SK-N-SH (cell line): ENCODE measurements around the gene MYO16. TPM values are rescaled to one million over a fixed set of nuclear protein-coding genes. Genes with fewer than 3 reads are reported as not detected.

ENCODE experiments used
- CTCF ChIA-PET: fragments of 300-600, 350-600 bp; formaldehyde crosslinking; extraction: SDS; loops from one replicate; lab custom pipeline; 2021; lab: Yijun Ruan, JAX
- POLR2A ChIA-PET: fragments of 350-600 bp; sonication (Branson Sonifier 250); formaldehyde crosslinking; extraction: SDS; loops from one replicate; lab custom pipeline; 2020; ENCODE audit warnings: antibody characterized with exemption, inconsistent platforms; lab: Yijun Ruan, JAX
- DNase-seq: peaks from one replicate; pipeline ENCODE4 v3.0.0; 2012
- H2AFZ ChIP-seq: fragments of 200-600 bp; sonication (generic); 2 replicates; pipeline ENCODE4 v1.8.1; 2016; ENCODE audit warnings: antibody characterized with exemption, mild to moderate bottlenecking, low read depth
- H3F3A ChIP-seq: fragments of 200-600 bp; sonication (generic); replicated peaks from 2 replicates; pipeline ENCODE3; 2016; ENCODE audit warnings: antibody characterized with exemption, mild to moderate bottlenecking; ENCODE audit not compliant: insufficient read depth
- H3K27ac ChIP-seq, 2 experiments: fragments of 200-500 bp in 1 of 2; fragments of 200-600 bp in 1 of 2; sonication (Bioruptor generic) in 1 of 2; sonication (generic), shearing (Covaris generic) in 1 of 2; 2 replicates each; pipeline versions ENCODE4 v1.5.1 to v1.6.1; 2014 to 2016; ENCODE audit warnings: low read depth in 2 of 2, inconsistent platforms in 1 of 2, low read length in 1 of 2, mild to moderate bottlenecking in 1 of 2, mixed read lengths in 1 of 2
- H3K27me3 ChIP-seq: fragments of 200-600 bp; sonication (generic), shearing (Covaris generic); 2 replicates; pipeline ENCODE4 v1.6.1; 2016; ENCODE audit warnings: mixed run types; ENCODE audit not compliant: insufficient read depth
- H3K36me3 ChIP-seq, 2 experiments: fragments of 200-500 bp in 1 of 2; fragments of 200-600 bp in 1 of 2; sonication (Bioruptor generic) in 1 of 2; sonication (generic) in 1 of 2; replicated peaks in 1 of 2; 2 replicates each; pipeline versions ENCODE3 to v1.5.1; 2014 to 2016; ENCODE audit warnings: low read length in 1 of 2, mild to moderate bottlenecking in 1 of 2; ENCODE audit not compliant: insufficient read depth in 2 of 2, control insufficient read depth in 1 of 2
- H3K4me1 ChIP-seq, 2 experiments: fragments of 200-500 bp in 1 of 2; fragments of 200-600 bp in 1 of 2; sonication (Bioruptor generic) in 1 of 2; sonication (generic), shearing (Covaris generic) in 1 of 2; 2 replicates each; pipeline versions ENCODE4 v1.5.1 to v1.6.1; 2014 to 2016; ENCODE audit warnings: low read depth in 1 of 2, low read length in 1 of 2, mixed run types in 1 of 2; ENCODE audit not compliant: insufficient read depth in 2 of 2, control insufficient read depth in 1 of 2
- H3K4me2 ChIP-seq: fragments of 200-600 bp; sonication (generic), shearing (Covaris generic); 2 replicates; pipeline ENCODE4 v1.6.1; 2017; ENCODE audit warnings: mixed run types
- H3K4me3 ChIP-seq, 2 experiments: fragments of 200-500 bp in 1 of 2; fragments of 200-600 bp in 1 of 2; sonication (Bioruptor generic) in 1 of 2; sonication (generic), shearing (Covaris generic) in 1 of 2; 2 replicates each; pipeline versions ENCODE4 v1.5.1 to v1.8.1; 2014 to 2016; ENCODE audit warnings: low read depth in 2 of 2, inconsistent platforms in 1 of 2, low read length in 1 of 2, mild to moderate bottlenecking in 1 of 2, mixed read lengths in 1 of 2, moderate library complexity in 1 of 2
- H3K79me2 ChIP-seq: fragments of 200-600 bp; sonication (generic); 2 replicates; pipeline ENCODE4 v1.8.1; 2017; ENCODE audit warnings: mild to moderate bottlenecking; ENCODE audit not compliant: insufficient read depth
- H3K9ac ChIP-seq: fragments of 200-600 bp; sonication (generic); 2 replicates; pipeline ENCODE4 v1.6.1; 2017; ENCODE audit warnings: mixed run types
- H3K9me2 ChIP-seq: fragments of 200-600 bp; sonication (generic); 2 replicates; pipeline ENCODE4 v1.6.1; 2017; ENCODE audit warnings: mixed run types
- H3K9me3 ChIP-seq: fragments of 200-600 bp; sonication (generic); 2 replicates; pipeline ENCODE4 v1.6.1; 2017; ENCODE audit warnings: mixed run types, mild to moderate bottlenecking, moderate library complexity
- H4K20me1 ChIP-seq: fragments of 200-600 bp; sonication (generic); 2 replicates; pipeline ENCODE4 v1.6.1; 2017; ENCODE audit warnings: mild to moderate bottlenecking, mixed run types; ENCODE audit not compliant: insufficient read depth
- CHD2 ChIP-seq: fragments of 150-350 bp; IDR thresholded peaks from 2 replicates; pipeline ENCODE4 v1.6.1; 2018; ENCODE audit warnings: low read length; ENCODE audit not compliant: partially characterized antibody
- EP300 ChIP-seq, 2 experiments: IDR thresholded peaks; 2 replicates each; pipeline versions ENCODE4 v1.4.0 to v1.6.1; 2012; ENCODE audit warnings: borderline replicate concordance in 1 of 2, low read depth in 1 of 2, low read length in 1 of 2
- GATA2 ChIP-seq: sonication (generic); formaldehyde crosslinking; IDR thresholded peaks from 2 replicates; pipeline ENCODE4 v1.5.0; 2020; ENCODE audit warnings: mild to moderate bottlenecking, missing genetic modification reagents
- JUND ChIP-seq: IDR thresholded peaks from 2 replicates; pipeline ENCODE4 v1.4.0; 2012
- NFIC ChIP-seq: IDR thresholded peaks from 2 replicates; pipeline ENCODE4 v1.4.0; 2012; ENCODE audit warnings: borderline replicate concordance
- NRF1 ChIP-seq: IDR thresholded peaks from 2 replicates; pipeline ENCODE4 v1.6.1; 2012; ENCODE audit warnings: low read depth, mild to moderate bottlenecking, low read length
- PBX3 ChIP-seq: IDR thresholded peaks from 2 replicates; pipeline ENCODE4; 2012
- RCOR1 ChIP-seq: fragments of 150-350 bp; IDR thresholded peaks from 2 replicates; pipeline ENCODE4 v1.6.1; 2017; ENCODE audit warnings: antibody characterized with exemption, low read length
- REST ChIP-seq: IDR thresholded peaks from 2 replicates; pipeline ENCODE4 v1.6.1; 2012; ENCODE audit warnings: mild to moderate bottlenecking, low read depth, low read length, moderate library complexity
- RXRA ChIP-seq: IDR thresholded peaks from 2 replicates; pipeline ENCODE4 v1.4.0; 2012; ENCODE audit warnings: low read depth, mild to moderate bottlenecking, borderline replicate concordance
- SMC3 ChIP-seq: IDR thresholded peaks from 2 replicates; pipeline ENCODE4 v1.6.1; 2012; ENCODE audit warnings: low read depth, low read length, improper control_type of control experiment
- TAF1 ChIP-seq: IDR thresholded peaks from 2 replicates; pipeline ENCODE4 v1.6.1; 2012; ENCODE audit warnings: low read depth, mild to moderate bottlenecking, low read length, moderate library complexity, borderline replicate concordance
- TEAD4 ChIP-seq: IDR thresholded peaks from 2 replicates; pipeline ENCODE4 v1.4.0; 2012; ENCODE audit warnings: mild to moderate bottlenecking, borderline replicate concordance; ENCODE audit not compliant: insufficient read depth
- YY1 ChIP-seq: IDR thresholded peaks from 2 replicates; pipeline ENCODE4 v1.4.0; 2012; ENCODE audit warnings: low read depth, mild to moderate bottlenecking
- WGBS: methylation state at CpG from one replicate; pipeline ENCODE4 v1.1.6; 2017; ENCODE audit warnings: low lambda C conversion rate; 5-methylcytosine and 5-hydroxymethylcytosine counted together
- polyA plus RNA-seq, 3 experiments: library from polyadenylated mRNA; depleted of rRNA; stranded (reverse); fragments of >200 nt; gene quantifications; 2 replicates each; pipeline ENCODE4 v1.2.3, GENCODE V29; 2012
- TF ChIP-seq, protein P1 (sequence below): fragments of 150-350 bp; IDR thresholded peaks from 2 replicates; pipeline ENCODE4 v1.6.1; 2016; ENCODE audit warnings: mild to moderate bottlenecking, low read depth, low read length
- TF ChIP-seq, protein P2 (sequence below): fragments of 200-600 bp; sonication (generic); IDR thresholded peaks from 2 replicates; pipeline ENCODE4 v1.6.1; 2017; ENCODE audit warnings: antibody characterized with exemption, mild to moderate bottlenecking, moderate library complexity
- TF ChIP-seq, protein P3 (sequence below): fragments of 150-350 bp; IDR thresholded peaks from 2 replicates; pipeline ENCODE4 v1.6.1; 2017; ENCODE audit warnings: antibody characterized with exemption, low read length, low read depth, borderline replicate concordance

MYO16 gene
- polyA plus RNA-seq, 1 of the 3 experiments (the other 2 are of a cell fraction): 0.07 TPM

DNA sequence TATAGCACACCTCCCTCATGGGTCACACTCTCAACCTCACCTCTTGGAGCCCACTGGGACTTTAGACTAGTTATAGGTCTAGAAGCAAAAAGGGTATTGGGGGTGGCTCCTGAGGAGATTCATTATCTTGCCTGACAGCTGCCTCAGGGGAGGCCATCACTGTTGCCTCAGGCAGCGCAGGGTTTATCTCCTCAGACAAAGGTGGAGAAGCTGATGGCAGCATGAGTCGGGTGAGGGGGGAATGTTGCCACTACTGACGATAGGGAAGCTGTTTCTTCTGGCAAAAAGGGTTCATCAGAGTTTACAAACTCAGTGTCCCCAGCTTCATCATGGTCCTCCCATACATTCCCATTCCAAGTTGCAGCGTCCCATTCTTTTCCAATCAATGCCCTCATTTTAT, 594.6 kb downstream of the MYO16 start (continued):
- TF ChIP-seq NRF1 (no peak), TAF1 (no peak), RCOR1 (no peak), GATA2 (CRISPR knock-in tag) (no peak), EP300 (IDR thresholded peaks at IDR 0.05; ENCODE audit: borderline replicate concordance in 1 of 2, low read depth in 1 of 2, low read length in 1 of 2) (no peak), RXRA (no peak), NFIC (no peak)
- TF ChIP-seq, protein P1, sequence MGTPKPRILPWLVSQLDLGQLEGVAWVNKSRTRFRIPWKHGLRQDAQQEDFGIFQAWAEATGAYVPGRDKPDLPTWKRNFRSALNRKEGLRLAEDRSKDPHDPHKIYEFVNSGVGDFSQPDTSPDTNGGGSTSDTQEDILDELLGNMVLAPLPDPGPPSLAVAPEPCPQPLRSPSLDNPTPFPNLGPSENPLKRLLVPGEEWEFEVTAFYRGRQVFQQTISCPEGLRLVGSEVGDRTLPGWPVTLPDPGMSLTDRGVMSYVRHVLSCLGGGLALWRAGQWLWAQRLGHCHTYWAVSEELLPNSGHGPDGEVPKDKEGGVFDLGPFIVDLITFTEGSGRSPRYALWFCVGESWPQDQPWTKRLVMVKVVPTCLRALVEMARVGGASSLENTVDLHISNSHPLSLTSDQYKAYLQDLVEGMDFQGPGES: no peak

DNA sequence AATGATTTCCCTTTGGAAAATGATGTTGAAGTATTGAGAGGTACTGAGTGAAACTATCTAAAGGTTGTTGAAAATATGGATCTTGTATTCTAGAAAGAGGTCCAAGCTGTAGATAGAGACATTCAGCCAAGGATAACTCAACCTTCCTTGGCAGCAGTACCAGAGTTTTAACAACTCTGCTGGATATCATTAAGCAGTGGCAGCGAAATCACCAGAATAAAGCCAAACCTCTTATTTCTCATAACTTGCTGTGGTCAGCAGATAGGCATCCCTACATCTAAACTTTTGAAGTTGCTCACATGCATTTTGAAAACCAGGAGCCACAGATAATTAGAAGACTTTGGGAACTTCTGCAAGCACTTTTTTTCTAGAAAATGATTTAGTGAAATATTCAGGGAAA, 597.2 kb downstream of the MYO16 start:
- no peak overlapping the region for H3K4me2 ChIP-seq
- H3F3A ChIP-seq: no peaks in the 10 kb centered on the region
- WGBS: 86% methylated on average over 1 of the region's 1 CpG
- no peaks in the 10 kb centered on the region for H3K36me3 ChIP-seq
- no peak overlapping the region for H3K27ac ChIP-seq
- H4K20me1 ChIP-seq: no peaks in the 10 kb centered on the region
- POLR2A ChIA-PET: no interaction called here
- CTCF ChIA-PET: no interaction called here
- no peaks in the 10 kb centered on the region for H3K9me3 ChIP-seq
- no peaks in the 10 kb centered on the region for H3K9me2 ChIP-seq
- DNase-seq: no peak
- no peaks in the 10 kb centered on the region for H3K4me1 ChIP-seq
- H2AFZ ChIP-seq: no peak overlapping the region
- no peak overlapping the region for H3K4me3 ChIP-seq
- no peaks in the 10 kb centered on the region for H3K79me2 ChIP-seq
- TF ChIP-seq, protein P2, sequence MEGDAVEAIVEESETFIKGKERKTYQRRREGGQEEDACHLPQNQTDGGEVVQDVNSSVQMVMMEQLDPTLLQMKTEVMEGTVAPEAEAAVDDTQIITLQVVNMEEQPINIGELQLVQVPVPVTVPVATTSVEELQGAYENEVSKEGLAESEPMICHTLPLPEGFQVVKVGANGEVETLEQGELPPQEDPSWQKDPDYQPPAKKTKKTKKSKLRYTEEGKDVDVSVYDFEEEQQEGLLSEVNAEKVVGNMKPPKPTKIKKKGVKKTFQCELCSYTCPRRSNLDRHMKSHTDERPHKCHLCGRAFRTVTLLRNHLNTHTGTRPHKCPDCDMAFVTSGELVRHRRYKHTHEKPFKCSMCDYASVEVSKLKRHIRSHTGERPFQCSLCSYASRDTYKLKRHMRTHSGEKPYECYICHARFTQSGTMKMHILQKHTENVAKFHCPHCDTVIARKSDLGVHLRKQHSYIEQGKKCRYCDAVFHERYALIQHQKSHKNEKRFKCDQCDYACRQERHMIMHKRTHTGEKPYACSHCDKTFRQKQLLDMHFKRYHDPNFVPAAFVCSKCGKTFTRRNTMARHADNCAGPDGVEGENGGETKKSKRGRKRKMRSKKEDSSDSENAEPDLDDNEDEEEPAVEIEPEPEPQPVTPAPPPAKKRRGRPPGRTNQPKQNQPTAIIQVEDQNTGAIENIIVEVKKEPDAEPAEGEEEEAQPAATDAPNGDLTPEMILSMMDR: no peak
- TF ChIP-seq CHD2 (no peak), TAF1 (no peak), RCOR1 (no peak), SMC3 (no peak), PBX3 (no peak), NFIC (no peak), TEAD4 (no peak), REST (no peak), YY1 (no peak), JUND (no peak)
- TF ChIP-seq, protein P3, sequence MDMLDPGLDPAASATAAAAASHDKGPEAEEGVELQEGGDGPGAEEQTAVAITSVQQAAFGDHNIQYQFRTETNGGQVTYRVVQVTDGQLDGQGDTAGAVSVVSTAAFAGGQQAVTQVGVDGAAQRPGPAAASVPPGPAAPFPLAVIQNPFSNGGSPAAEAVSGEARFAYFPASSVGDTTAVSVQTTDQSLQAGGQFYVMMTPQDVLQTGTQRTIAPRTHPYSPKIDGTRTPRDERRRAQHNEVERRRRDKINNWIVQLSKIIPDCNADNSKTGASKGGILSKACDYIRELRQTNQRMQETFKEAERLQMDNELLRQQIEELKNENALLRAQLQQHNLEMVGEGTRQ: no peak
- H3K27me3 ChIP-seq: no peaks in the 10 kb centered on the region
- no peak overlapping the region for H3K9ac ChIP-seq
